Tibial nerve (tissue), 4 donors: ENCODE data around the gene AGO3. TPM values are rescaled to one million over a fixed set of nuclear protein-coding genes. Genes with fewer than 3 reads are reported as not detected.

Experiments used
- DNase-seq, 2 donors: peaks; one replicate each; pipeline ENCODE4 v3.0.0-alpha.2; 2019; ENCODE audit warnings: low spot score in 2 of 2
- H3K27ac ChIP-seq, 4 donors: fragments of 200-600 bp; sonication (generic) in 3 of 4; one replicate each; pipeline ENCODE4 v1.5.1; 2017 to 2019; ENCODE audit warnings: mild to moderate bottlenecking in 1 of 4
- H3K27me3 ChIP-seq, 2 donors: fragments of 200-600 bp; sonication (generic) in 1 of 2; one replicate each; pipeline versions ENCODE4 v1.5.1 to v1.6.0; 2017 to 2019
- H3K36me3 ChIP-seq, 3 donors: fragments of 200-600 bp; sonication (generic); one replicate each; pipeline ENCODE4 v1.5.1; 2018 to 2019
- H3K4me1 ChIP-seq, 4 donors: fragments of 200-600 bp; sonication (generic) in 3 of 4; one replicate each; pipeline ENCODE4 v1.5.1; 2017 to 2019
- H3K4me3 ChIP-seq, 4 donors: fragments of 200-600 bp; sonication (generic) in 3 of 4; one replicate each; pipeline ENCODE4 v1.5.1; 2017 to 2019; ENCODE audit warnings: mild to moderate bottlenecking in 1 of 4, moderate library complexity in 1 of 4
- H3K9me3 ChIP-seq, 4 donors: fragments of 200-600 bp; sonication (generic) in 3 of 4; one replicate each; pipeline ENCODE4 v1.5.1; 2017 to 2019
- EP300 ChIP-seq, 2 donors: sonication (generic); formaldehyde crosslinking; IDR thresholded peaks; one replicate each; pipeline ENCODE4 v1.6.1; 2017; ENCODE audit warnings: antibody characterized with exemption in 2 of 2, mild to moderate bottlenecking in 1 of 2
- POLR2A ChIP-seq, 2 donors: fragments of 450-650 bp; IDR thresholded peaks; one replicate each; pipeline ENCODE4 v1.6.1; 2017; ENCODE audit warnings: antibody characterized with exemption in 2 of 2, mild to moderate bottlenecking in 2 of 2, moderate library complexity in 2 of 2
- WGBS, 2 donors: methylation state at CpG; one replicate each; pipeline ENCODE4 v1.1.5; 2018; 5-methylcytosine and 5-hydroxymethylcytosine counted together
- total RNA-seq, 4 donors: library from RNA; depleted of rRNA; stranded (reverse); fragments of >200 nt; gene quantifications; one replicate each; pipeline ENCODE4 v1.1.0, GENCODE V29; 2016
- TF ChIP-seq, protein P1 (sequence below), 5 experiments: fragments of 200-600 bp in 3 of 5; fragments of 450-650 bp in 2 of 5; sonication (generic) in 3 of 5; IDR thresholded peaks; one replicate each; pipeline ENCODE4 v1.5.1; 2016 to 2019; ENCODE audit warnings: antibody characterized with exemption in 5 of 5, mild to moderate bottlenecking in 3 of 5, moderate library complexity in 2 of 5

The AGO3 gene
- total RNA-seq, 4 donors from 2014 or later, result 16.2 to 31.8 (median 27.7) TPM

DNA sequence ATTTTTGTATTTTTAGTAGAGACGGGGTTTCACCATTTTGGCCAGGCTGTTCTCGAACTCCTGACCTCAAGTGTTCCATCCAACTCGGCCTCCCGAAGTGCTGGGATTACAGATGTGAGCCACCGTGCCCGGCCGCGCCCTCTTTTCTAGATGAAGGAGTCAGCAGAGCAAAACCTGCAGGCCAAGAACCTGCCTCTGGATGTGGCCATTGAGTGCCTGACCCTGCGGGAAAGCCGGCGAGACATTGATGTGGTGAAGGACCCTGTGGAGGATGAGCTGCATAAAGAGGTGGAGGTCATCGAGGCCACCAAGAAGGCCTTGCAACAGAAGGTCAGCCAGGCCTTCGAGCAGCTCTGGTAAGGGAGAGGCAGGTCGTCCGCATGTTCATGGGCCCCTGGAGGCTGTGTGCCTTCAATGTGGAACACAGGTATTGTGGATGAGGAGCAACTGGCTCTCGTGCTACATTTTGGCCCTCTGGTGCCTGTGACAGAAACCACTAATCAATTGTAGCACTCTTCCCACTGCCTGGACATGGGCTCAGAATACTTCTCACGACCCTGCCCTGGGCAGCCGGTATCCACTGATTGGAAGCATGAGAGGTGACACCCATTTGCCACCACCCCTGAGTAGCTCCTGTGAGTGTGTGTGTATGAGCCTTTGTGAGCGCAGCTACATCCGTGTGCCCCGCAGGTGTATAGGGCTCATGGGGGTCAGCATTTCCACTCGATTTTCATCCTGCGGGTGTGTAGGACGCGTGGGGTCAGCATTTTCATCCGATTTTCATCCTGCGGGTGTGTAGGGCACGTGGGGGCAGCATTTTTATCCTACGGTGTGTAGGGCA lies 155.0 kb downstream of the AGO3 start:
- H3K27me3 ChIP-seq, result peaks cover 0 to 31% of the 10 kb centered on the region in 2 donors
- H3K9me3 ChIP-seq, result no peaks in the 10 kb centered on the region
- H3K4me1 ChIP-seq, result peaks cover 0 to 35% (median 28%) of the 10 kb centered on the region in 4 donors
- peaks cover 0 to 3% (median 0%) of the 10 kb centered on the region in 3 donors for H3K36me3 ChIP-seq
- TF ChIP-seq EP300 (IDR thresholded peaks at IDR 0.05) (no peak), POLR2A (IDR thresholded peaks at IDR 0.05) (no peak)
- TF ChIP-seq, protein P1, sequence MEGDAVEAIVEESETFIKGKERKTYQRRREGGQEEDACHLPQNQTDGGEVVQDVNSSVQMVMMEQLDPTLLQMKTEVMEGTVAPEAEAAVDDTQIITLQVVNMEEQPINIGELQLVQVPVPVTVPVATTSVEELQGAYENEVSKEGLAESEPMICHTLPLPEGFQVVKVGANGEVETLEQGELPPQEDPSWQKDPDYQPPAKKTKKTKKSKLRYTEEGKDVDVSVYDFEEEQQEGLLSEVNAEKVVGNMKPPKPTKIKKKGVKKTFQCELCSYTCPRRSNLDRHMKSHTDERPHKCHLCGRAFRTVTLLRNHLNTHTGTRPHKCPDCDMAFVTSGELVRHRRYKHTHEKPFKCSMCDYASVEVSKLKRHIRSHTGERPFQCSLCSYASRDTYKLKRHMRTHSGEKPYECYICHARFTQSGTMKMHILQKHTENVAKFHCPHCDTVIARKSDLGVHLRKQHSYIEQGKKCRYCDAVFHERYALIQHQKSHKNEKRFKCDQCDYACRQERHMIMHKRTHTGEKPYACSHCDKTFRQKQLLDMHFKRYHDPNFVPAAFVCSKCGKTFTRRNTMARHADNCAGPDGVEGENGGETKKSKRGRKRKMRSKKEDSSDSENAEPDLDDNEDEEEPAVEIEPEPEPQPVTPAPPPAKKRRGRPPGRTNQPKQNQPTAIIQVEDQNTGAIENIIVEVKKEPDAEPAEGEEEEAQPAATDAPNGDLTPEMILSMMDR (IDR thresholded peaks at IDR 0.05), result no peak
- no peak overlapping the region for H3K27ac ChIP-seq
- DNase-seq, result no peak
- H3K4me3 ChIP-seq, result no peak overlapping the region
- 87 to 88% methylated on average over 28 to 29 of the region's 29 CpGs for WGBS, 2 donors

DNA sequence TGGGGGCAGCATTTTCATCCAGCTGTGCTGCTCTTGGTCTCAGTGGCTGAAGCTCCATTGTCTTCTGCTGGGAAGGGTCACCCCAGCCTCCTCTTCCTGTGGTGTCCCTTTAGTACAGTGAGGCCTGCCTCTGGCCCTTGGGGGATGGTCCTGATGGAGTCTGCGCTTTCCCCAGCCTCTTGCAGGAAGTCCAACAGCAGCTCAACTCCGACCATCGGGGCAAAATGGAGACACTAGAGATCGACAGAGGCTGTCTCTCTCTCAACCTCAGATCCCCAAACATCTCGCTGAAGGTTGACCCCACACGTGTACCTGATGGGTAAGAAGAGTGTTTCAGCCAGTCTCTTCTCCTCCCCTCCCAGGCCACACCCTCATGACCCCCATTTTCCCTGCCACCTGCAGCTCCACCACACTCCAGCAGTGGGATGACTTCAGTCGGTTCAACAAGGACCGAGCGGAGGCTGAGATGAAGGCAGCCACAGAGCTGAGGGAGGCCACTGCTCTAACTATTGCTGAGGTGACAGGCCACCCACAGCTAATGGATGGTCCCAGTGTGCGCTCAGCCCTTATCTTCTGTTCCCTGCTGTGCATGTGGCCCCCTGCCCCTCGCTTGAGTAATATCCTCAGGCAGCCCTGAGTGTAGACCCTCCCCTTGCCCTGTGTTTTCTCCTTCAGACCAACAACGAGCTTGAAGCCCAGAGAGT lies 155.8 kb downstream of the AGO3 start:
- H3K9me3 ChIP-seq, result no peaks in the 10 kb centered on the region
- WGBS, 2 donors, result 82 to 92% methylated on average over 12 of the region's 12 CpGs
- TF ChIP-seq, protein P1 (IDR thresholded peaks at IDR 0.05), result no peak
- H3K27me3 ChIP-seq, result peaks cover 0 to 31% of the 10 kb centered on the region in 2 donors
- peaks cover 0 to 42% (median 29%) of the 10 kb centered on the region in 4 donors for H3K4me1 ChIP-seq
- no peak overlapping the region for H3K4me3 ChIP-seq
- DNase-seq, result no peak
- no peak overlapping the region for H3K27ac ChIP-seq
- peaks cover 0 to 11% (median under 1%) of the 10 kb centered on the region in 3 donors for H3K36me3 ChIP-seq

DNA sequence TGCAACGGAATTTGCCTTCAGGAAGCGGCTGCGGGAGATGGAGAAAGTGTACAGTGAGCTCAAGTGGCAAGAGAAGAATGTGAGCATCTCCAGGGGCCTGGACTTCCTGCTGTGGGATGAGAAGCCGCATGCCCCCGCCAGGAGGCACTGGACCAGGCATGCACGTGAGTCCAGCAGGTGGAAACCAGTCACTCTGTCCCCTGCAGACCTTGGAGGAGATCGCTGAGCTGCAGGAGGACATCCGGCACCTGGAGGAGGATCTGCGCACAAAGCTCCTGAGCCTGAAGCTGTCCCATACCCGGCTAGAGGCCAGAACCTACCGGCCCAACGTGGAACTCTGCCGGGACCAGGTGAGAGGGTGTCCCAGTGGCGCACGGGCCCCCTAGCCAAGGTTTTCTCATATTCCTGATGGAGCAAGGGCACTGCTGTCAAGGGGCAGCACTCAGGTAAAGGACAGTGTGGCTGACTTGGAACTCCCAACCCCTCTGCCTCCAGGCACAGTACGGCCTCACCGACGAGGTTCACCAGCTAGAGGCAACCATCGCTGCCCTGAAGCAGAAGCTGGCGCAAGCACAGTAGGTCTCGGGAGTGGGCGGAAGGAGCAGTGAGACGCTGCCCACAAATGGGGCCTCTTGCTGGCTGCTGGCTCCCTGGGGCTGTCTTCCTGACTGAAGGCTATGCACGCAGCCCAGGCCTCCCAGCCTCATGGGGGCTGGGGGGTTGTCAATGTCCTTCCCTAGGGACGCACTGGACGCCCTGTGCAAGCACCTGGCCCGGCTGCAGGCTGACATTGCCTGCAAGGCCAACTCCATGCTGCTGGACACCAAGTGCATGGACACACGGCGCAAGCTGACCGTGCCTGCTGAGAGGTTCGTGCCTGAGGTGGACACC lies 156.6 kb downstream of the AGO3 start:
- WGBS, 2 donors, result 89 to 92% methylated on average over 26 to 31 of the region's 31 CpGs
- peaks cover 0 to 19% (median 9%) of the 10 kb centered on the region in 3 donors for H3K36me3 ChIP-seq
- peaks cover 0 to 44% (median 29%) of the 10 kb centered on the region in 4 donors for H3K4me1 ChIP-seq
- H3K27me3 ChIP-seq, result peaks cover 0 to 31% of the 10 kb centered on the region in 2 donors
- H3K4me3 ChIP-seq, result no peak overlapping the region
- no peaks in the 10 kb centered on the region for H3K9me3 ChIP-seq
- TF ChIP-seq EP300 (IDR thresholded peaks at IDR 0.05), result no peak
- TF ChIP-seq, protein P1 (IDR thresholded peaks at IDR 0.05), result no peak
- H3K27ac ChIP-seq, result no peak overlapping the region
- DNase-seq, result no peak

DNA sequence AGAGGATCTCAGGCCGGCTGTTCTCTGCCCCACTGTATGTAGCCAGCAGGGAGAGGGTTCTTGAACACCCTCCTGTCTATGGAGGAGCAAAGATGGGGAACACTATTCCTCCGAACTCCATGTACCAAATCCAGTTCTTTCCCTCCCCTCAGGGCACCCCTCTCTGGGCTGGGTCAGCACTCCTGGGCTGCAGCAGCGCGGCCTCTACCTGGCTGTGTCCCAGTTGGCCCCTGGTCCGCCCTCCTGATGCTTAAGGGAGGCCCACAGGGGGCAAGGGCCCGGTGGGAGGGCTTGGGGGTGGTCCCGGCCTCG lies 157.3 kb downstream of the AGO3 start:
- H3K4me1 ChIP-seq, result peaks cover 0 to 48% (median 29%) of the 10 kb centered on the region in 4 donors
- DNase-seq, result no peak
- TF ChIP-seq, protein P1 (IDR thresholded peaks at IDR 0.05), result no peak
- TF ChIP-seq EP300 (IDR thresholded peaks at IDR 0.05) (no peak), POLR2A (IDR thresholded peaks at IDR 0.05) (no peak)
- peak overlapping the region; percentile 88 to 97 (median 94) for H3K4me3 ChIP-seq
- H3K27me3 ChIP-seq, result peaks cover 0 to 30% of the 10 kb centered on the region in 2 donors
- H3K27ac ChIP-seq, result peak overlapping the region; percentile 79 to 95 (median 90)
- WGBS, 2 donors, result 26 to 49% methylated on average over 3 to 8 of the region's 8 CpGs
- H3K9me3 ChIP-seq, result no peaks in the 10 kb centered on the region
- H3K36me3 ChIP-seq, result peaks cover 5 to 26% (median 15%) of the 10 kb centered on the region in 3 donors
